ENCODE results near the gene PGAM2. TPM values are rescaled to one million over a fixed set of nuclear protein-coding genes. Genes with fewer than 3 reads are reported as not detected.
"Not testable (repeated sequence)": the region's sequence is repeated elsewhere in the genome, so short reads cannot be mapped to it uniquely, and the experiment has no call there.

Gene PGAM2
- total RNA-seq, 1 donor from 2014 or later: 0.51 TPM

DNA sequence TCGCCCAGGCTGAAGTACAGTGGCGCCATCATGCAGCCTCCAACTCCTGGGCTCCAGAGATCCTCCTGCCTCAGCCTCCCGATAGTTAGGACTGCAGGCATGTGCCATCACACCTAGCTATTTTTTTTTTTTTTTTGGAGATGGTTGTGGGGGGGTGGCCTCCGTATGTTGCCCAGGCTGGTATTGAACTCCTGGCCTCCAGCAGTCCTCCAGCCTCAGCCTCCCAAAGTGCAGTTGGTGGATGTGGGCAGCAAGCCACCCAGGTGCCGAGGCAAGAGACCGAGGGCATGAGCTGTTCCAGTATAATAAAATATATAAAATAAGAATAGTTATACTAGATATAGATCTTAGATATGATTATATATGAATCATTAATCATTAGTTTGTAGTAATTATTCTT, 45.5 kb downstream of the PGAM2 start:
- not testable (repeated sequence) for DNase-seq

DNA sequence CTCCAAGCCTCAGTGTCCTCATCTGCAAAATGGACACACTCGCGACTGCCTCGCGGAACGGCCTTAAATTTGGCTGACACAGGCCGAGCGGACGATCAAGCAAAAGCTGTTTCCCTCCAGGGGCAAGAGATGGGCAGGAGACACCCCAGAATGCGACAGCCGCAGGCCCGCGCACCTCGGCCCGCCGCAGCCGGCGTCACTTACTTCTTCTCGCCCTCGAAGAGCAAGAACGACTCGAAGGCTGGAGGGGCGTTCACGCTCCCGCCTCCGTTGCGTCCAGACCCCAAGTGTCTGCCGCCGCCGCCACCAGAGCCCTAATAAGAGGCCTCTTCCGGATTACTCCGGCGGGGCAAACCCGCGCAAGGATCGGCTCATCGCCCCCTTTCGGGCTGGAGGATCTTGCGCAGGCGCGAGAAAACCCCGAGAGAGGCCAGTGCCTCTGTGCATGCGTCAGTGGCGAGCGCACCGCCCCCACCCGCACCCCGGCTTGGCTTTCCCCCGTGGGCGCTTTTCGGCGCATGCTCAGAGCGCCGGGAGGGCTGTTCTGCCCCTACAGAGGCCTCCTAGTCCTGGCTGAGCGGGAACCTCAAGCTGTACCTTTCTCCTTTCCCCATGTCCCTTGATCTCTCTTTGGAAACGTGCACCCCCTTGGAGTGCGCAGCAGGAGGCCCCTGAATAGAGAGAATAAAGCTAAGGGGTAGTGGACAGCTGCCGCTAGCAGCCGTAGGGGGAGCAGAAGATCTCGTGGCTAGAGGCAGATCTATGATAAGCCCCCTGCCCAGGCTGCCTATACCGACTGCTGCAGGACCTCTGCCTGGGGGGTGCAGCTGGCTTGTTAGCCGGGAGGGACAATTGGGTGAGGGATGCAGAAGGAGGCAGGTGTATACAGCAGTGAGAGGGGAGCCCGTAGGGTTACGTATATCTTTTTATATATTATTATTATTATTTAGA, 46.2 kb downstream of the PGAM2 start:
- DNase-seq: peak; percentile 95

DNA sequence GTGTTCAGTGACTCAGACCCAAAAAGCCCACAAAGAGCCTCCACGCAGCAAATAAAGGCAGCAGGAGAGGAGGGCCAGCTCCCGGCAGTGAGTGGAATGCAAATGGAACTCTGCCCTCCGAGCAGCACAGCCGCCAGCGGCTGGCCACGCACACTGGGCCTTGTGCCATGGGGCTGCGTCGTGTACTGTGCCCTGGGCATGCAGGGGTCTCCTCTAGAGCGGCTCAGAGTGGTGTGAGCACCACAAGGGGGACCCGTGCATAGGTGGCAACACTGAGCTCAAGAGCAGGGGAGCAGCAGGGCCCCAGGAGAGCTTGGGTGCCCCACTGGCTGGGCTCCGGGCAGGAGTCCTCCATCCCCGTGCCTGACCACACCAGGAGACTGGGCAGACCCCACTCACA, 50.3 kb downstream of the PGAM2 start:
- DNase-seq: not testable (repeated sequence)

Other genes starting within 250 kb of the PGAM2 start
- 56.5 and 88.3 TPM in 2 replicates for gene MRPS24, start 196.1 kb downstream of the PGAM2 start, total RNA-seq
- gene URGCP, start 159.0 kb downstream of the PGAM2 start, total RNA-seq: 27.5 and 34.2 TPM in 2 replicates
- 6.1 and 9.5 TPM in 2 replicates for gene UBE2D4, start 139.1 kb downstream of the PGAM2 start, total RNA-seq
- not detected in 2 replicates for gene SPDYE1, start 67.7 kb downstream of the PGAM2 start, total RNA-seq
- 153 and 182 TPM in 2 replicates for gene DBNL, start 20.9 kb downstream of the PGAM2 start, total RNA-seq
- 13.9 and 16.2 TPM in 2 replicates for gene POLM, start 17.0 kb upstream of the PGAM2 start, total RNA-seq
- gene AEBP1, start 38.8 kb upstream of the PGAM2 start, total RNA-seq: 12.9 and 40.4 TPM in 2 replicates
- gene POLD2, start 58.0 kb upstream of the PGAM2 start, total RNA-seq: 44.4 and 89.1 TPM in 2 replicates
- gene MYL7, start 75.8 kb upstream of the PGAM2 start, total RNA-seq: not detected in 2 replicates
- 0.23 TPM in 1 of 2 replicates, not detected in the other for gene GCK, start 123.9 kb upstream of the PGAM2 start, total RNA-seq
- gene YKT6, start 135.4 kb upstream of the PGAM2 start, total RNA-seq: 77.9 and 93.4 TPM in 2 replicates